ENCODE results near the gene ODF4. TPM values are rescaled to one million over a fixed set of nuclear protein-coding genes. Genes with fewer than 3 reads are reported as not detected.

The ODF4 gene
- total and polyA plus RNA-seq, 2 of the 13 experiments (the other 11 are each of a cell fraction or from before 2014, with no cell fraction given), result not detected

GRCh38 chr17:8376271-8377067, 36.8 kb downstream of the ODF4 start, which contains the start of gene KRABD2 (continued):
- TF ChIP-seq ARID4A (CRISPR knock-in tag; IDR thresholded peaks at IDR 0.05; ENCODE audit: borderline replicate concordance) (peak; percentile 80), KAT2B (IDR thresholded peaks at IDR 0.05; ENCODE audit: borderline replicate concordance, low read depth, low read length) (no peak), IRF2 (CRISPR knock-in tag; IDR thresholded peaks at IDR 0.05) (peak; percentile 89), THAP7 (CRISPR knock-in tag; IDR thresholded peaks at IDR 0.05) (no peak), ZNF253 (CRISPR knock-in tag; IDR thresholded peaks at IDR 0.05; ENCODE audit: borderline replicate concordance) (0 out of 2 replicates have a peak, but pooled peaks have one; percentile 49), ATM (IDR thresholded peaks at IDR 0.05; ENCODE audit: borderline replicate concordance) (no peak), ZNF562 (CRISPR knock-in tag; IDR thresholded peaks at IDR 0.05; ENCODE audit: borderline replicate concordance) (no peak; the same call in 1 of the 2 replicates), TBP (CRISPR knock-in tag; IDR thresholded peaks at IDR 0.05) (no peak), ZBED4 (CRISPR knock-in tag; IDR thresholded peaks at IDR 0.05; ENCODE audit: borderline replicate concordance) (peak; percentile 39; the same call in 1 of the 2 replicates), TFDP2 (CRISPR knock-in tag; IDR thresholded peaks at IDR 0.05) (peak; percentile 29; the same call in 1 of the 2 replicates), JUND (CRISPR knock-in tag; IDR thresholded peaks at IDR 0.05) (peak; percentile 32; the same call in 1 of the 2 replicates), ZNF709 (CRISPR knock-in tag; IDR thresholded peaks at IDR 0.05) (no peak), TSC22D2 (CRISPR knock-in tag; IDR thresholded peaks at IDR 0.05; ENCODE audit: borderline replicate concordance) (peak; percentile 84), ZNF724P (CRISPR knock-in tag; IDR thresholded peaks at IDR 0.05; ENCODE audit: borderline replicate concordance) (no peak), GABPB1 (CRISPR knock-in tag; IDR thresholded peaks at IDR 0.05) (peak; percentile 95), RARG (CRISPR knock-in tag; IDR thresholded peaks at IDR 0.05; ENCODE audit: low read depth) (no peak), ZNF362 (CRISPR knock-in tag; IDR thresholded peaks at IDR 0.05; ENCODE audit: borderline replicate concordance) (no peak; the same call in 1 of the 2 replicates)
